Liver (tissue), 3 donors: ENCODE results near the gene SFXN5.

Experiments used
- RAD21 ChIP-seq, 2 donors: IDR thresholded peaks; 2 replicates each; pipeline ENCODE4 v1.6.1; 2016; ENCODE audit warnings: antibody characterized with exemption in 2 of 2, mild to moderate bottlenecking in 2 of 2
- TAF1 ChIP-seq: conservative IDR thresholded peaks from 2 replicates; pipeline ENCODE4 v1.6.1; 2016; ENCODE audit warnings: antibody characterized with exemption, mild to moderate bottlenecking
- TF ChIP-seq, protein P1 (sequence below): fragments of 150-350 bp; IDR thresholded peaks from 2 replicates; pipeline ENCODE4 v1.5.1; 2017; ENCODE audit warnings: improper control_type of control experiment, low read depth, low read length; ENCODE audit not compliant: missing input control
- TF ChIP-seq, protein P2 (sequence below): IDR thresholded peaks from 2 replicates; pipeline ENCODE4 v1.6.1; 2016; ENCODE audit warnings: antibody characterized with exemption, mild to moderate bottlenecking
- donor health status: healthy.
- donor health status: healthy.

DNA sequence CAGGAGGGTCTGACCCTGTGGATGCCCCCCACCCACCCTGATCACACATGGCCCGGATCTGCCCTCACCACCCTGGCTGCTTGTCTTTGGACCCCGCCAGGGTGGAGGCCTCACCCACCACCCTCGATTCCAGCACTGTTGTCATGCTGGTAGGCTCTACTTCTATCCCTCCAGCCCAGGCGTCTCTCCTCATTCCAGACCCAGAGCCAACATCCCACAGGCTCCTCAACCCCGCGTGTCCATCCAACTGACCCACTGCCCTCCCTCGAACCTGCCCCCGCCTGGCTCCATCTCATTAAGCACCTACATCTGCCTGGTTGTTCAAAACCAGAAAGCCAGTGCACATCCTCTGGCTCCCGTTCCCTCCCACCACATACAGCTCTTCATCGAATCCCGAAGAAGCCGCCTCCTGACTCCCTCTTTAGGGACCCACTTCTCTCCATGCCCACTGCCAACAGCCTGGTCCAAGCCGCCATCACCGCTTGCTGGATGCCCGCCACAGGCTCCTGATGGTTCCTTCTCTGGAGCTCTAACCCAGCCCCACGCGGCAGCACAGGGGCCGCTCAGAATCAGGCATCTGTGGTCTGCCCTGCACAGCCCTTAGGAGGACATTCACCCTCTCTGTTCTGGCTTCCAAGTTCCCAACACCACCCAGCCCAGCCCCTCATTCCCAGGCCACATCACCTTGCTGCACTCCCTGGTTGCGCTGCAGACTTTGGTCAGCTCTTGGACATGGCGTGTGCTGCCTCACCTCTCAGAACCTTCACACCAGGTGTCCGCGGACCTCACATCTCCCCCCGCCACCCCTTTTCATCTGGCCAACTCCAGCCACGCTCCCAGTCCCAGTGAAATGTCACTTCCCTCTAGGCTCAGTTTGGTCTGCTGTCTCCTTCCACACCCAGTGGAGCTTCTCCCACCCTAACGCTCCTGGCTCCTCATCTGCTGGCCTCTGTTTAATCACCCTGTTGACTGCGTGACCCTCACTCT is 111.2 kb downstream of the SFXN5 start:
- TF ChIP-seq, protein P1, sequence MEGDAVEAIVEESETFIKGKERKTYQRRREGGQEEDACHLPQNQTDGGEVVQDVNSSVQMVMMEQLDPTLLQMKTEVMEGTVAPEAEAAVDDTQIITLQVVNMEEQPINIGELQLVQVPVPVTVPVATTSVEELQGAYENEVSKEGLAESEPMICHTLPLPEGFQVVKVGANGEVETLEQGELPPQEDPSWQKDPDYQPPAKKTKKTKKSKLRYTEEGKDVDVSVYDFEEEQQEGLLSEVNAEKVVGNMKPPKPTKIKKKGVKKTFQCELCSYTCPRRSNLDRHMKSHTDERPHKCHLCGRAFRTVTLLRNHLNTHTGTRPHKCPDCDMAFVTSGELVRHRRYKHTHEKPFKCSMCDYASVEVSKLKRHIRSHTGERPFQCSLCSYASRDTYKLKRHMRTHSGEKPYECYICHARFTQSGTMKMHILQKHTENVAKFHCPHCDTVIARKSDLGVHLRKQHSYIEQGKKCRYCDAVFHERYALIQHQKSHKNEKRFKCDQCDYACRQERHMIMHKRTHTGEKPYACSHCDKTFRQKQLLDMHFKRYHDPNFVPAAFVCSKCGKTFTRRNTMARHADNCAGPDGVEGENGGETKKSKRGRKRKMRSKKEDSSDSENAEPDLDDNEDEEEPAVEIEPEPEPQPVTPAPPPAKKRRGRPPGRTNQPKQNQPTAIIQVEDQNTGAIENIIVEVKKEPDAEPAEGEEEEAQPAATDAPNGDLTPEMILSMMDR, result no peak
- TF ChIP-seq, protein P2, sequence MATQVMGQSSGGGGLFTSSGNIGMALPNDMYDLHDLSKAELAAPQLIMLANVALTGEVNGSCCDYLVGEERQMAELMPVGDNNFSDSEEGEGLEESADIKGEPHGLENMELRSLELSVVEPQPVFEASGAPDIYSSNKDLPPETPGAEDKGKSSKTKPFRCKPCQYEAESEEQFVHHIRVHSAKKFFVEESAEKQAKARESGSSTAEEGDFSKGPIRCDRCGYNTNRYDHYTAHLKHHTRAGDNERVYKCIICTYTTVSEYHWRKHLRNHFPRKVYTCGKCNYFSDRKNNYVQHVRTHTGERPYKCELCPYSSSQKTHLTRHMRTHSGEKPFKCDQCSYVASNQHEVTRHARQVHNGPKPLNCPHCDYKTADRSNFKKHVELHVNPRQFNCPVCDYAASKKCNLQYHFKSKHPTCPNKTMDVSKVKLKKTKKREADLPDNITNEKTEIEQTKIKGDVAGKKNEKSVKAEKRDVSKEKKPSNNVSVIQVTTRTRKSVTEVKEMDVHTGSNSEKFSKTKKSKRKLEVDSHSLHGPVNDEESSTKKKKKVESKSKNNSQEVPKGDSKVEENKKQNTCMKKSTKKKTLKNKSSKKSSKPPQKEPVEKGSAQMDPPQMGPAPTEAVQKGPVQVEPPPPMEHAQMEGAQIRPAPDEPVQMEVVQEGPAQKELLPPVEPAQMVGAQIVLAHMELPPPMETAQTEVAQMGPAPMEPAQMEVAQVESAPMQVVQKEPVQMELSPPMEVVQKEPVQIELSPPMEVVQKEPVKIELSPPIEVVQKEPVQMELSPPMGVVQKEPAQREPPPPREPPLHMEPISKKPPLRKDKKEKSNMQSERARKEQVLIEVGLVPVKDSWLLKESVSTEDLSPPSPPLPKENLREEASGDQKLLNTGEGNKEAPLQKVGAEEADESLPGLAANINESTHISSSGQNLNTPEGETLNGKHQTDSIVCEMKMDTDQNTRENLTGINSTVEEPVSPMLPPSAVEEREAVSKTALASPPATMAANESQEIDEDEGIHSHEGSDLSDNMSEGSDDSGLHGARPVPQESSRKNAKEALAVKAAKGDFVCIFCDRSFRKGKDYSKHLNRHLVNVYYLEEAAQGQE, result no peak
- no peak for TF ChIP-seq RAD21 (IDR thresholded peaks at IDR 0.05)
- no peak for TF ChIP-seq TAF1
